Astrocyte of the cerebellum (primary cell): ENCODE results near the gene DPYD.

Experiments used
- DNase-seq: peaks from one replicate; pipeline ENCODE4 v3.0.0-alpha.2; 2011; ENCODE audit warnings: low read depth
- H3K4me3 ChIP-seq: 2 replicates; pipeline ENCODE4 v1.5.1; 2011; ENCODE audit warnings: mild to moderate bottlenecking, low read depth, low read length, moderate library complexity
- in situ Hi-C: cut with HindIII; loops from 2 replicates; pipeline ENCODE4 v1.10.0; 2017; ENCODE audit warnings: low sequenced_read_pairs
- TF ChIP-seq, protein P1 (sequence below): IDR thresholded peaks from 2 replicates; pipeline ENCODE4 v1.5.1; 2012; ENCODE audit warnings: low read length, low read depth, moderate library complexity, mild to moderate bottlenecking; ENCODE audit errors: missing control alignments

Gene DPYD

DNA sequence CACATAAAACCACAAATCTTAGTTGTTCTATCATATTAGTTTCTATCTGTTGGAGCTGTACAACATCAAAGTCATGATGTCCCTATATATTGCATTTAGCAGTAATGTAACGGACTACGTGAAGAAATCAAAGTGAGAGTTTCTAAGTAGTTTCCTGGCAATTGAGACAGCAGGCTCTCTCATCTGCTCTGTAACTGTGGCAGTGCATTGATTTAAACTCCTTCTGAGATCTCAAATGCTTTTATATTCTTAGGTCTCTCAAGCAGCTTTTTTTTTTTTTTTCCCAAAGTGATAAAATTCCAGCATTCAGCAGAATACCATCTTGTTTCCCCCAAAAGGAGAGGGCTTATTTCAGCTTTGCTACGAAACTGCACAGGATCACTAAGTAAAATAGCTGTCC lies 719.2 kb downstream of the DPYD start:
- no peak for DNase-seq
- TF ChIP-seq, protein P1, sequence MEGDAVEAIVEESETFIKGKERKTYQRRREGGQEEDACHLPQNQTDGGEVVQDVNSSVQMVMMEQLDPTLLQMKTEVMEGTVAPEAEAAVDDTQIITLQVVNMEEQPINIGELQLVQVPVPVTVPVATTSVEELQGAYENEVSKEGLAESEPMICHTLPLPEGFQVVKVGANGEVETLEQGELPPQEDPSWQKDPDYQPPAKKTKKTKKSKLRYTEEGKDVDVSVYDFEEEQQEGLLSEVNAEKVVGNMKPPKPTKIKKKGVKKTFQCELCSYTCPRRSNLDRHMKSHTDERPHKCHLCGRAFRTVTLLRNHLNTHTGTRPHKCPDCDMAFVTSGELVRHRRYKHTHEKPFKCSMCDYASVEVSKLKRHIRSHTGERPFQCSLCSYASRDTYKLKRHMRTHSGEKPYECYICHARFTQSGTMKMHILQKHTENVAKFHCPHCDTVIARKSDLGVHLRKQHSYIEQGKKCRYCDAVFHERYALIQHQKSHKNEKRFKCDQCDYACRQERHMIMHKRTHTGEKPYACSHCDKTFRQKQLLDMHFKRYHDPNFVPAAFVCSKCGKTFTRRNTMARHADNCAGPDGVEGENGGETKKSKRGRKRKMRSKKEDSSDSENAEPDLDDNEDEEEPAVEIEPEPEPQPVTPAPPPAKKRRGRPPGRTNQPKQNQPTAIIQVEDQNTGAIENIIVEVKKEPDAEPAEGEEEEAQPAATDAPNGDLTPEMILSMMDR, result no peak
- H3K4me3 ChIP-seq, result no peak overlapping the region
- in situ Hi-C loops, result no loop called here

DNA sequence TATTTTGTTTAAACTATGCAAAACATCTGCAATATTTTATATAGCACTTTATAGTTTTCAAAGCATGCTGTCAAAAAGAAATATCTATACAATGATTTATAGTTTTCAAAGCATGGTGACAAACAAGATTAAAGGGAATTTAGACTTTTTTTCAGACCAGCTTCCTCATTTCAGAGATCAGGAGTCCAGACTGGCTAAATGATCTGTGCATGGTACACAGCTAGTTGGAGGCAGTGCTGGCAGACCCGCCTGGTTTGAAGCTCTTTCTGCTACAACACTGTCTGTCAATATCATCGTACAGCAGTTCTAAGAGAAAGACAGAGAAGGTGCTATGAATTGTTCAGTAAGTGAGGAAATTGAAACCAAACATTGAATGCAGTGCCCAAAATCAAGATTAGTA lies 720.2 kb downstream of the DPYD start:
- no peak for DNase-seq
- TF ChIP-seq, protein P1, result no peak
- in situ Hi-C loops, result no loop called here
- no peak overlapping the region for H3K4me3 ChIP-seq

DNA sequence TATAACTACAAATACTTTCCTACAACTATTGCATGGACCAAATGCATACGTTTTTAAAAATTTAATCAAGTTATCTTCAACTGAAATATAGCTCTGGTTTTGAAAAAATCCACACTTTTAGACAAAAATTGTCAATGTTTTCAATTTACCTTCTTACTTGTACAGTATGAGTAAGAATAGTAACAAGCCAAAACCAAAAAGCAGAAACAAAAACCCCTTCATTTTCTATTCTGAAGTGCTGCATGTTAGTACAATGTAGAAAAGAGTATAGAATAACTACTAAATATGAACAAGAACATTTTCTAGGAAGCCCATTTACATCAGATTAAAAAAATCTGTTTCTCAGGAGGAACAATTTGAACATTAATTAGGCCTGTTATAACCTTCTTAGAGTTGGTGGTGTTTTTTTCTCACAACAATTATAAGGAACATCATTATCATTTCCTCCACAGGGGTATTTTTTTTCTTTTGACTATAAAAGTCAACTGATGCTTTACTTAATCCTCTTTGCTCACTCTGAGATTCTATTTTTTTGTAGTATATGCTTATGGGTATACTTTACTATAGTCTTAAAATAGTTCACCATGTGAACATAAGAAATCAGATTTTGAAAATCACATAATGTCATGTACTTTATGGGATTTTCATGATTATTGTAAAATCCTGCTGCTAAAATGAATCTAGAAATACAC lies 723.9 kb downstream of the DPYD start:
- DNase-seq, result no peak
- in situ Hi-C loops, result no loop called here

DNA sequence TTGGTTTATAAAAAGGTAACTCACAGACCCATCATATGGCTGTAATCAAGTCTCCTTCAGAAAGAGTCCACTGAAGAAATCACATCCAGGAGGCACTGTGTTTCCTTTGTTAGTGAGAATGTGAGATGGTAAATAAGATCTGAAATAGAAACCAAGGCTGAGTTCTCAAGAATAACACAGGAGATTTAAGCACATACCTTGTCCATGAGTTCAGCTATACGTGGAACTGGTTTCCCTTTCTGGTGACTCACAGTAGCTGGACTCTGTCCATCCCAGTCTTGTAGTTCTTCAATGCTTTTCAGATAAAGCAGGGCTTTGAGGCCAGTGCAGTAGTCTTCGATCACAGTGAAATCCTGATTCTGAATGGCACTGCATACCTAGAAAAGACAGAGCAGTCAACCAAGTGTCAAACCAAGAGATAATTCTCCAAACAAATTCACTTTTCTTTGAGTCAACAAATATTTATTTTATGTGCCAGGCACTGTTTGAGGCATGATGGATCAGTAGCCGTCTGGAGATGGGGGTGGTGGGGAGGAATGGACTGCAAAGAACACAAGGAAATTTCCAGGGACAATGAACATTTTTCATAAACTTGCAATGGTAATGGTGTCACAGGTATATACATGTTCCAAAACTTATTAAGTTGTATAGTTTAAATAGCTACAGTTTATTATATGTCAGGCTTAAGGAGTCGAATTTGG lies 727.8 kb downstream of the DPYD start:
- H3K4me3 ChIP-seq, result no peak overlapping the region
- TF ChIP-seq, protein P1, result peak; percentile 22
- in situ Hi-C loops, result no loop called here
- DNase-seq, result peak; percentile 97

More for the DNA sequence above, 723.9 kb downstream of the DPYD start:
- no peak overlapping the region for H3K4me3 ChIP-seq
- TF ChIP-seq, protein P1, result no peak

DNA sequence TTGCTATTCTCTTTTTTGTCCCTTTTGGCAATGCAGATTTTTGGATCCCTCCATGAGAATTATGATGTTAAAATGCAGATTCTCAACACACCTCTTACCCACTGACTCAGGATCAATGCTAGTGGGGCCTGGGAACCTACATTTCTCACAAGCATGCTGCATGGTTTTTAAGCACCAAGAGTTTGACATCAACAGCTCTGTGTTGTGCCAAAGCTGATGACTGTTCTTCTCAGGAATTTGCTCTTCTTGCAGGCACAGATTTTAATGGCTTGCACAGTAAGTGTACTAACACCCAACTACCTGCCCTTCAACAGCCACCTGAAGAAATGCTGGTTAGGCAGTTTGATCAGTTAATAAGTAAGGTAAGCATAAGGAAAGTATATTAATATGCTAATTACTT lies 730.5 kb downstream of the DPYD start:
- peak; percentile 15 for DNase-seq
- no peak overlapping the region for H3K4me3 ChIP-seq
- TF ChIP-seq, protein P1, result no peak
- in situ Hi-C loops, result no loop called here

DNA sequence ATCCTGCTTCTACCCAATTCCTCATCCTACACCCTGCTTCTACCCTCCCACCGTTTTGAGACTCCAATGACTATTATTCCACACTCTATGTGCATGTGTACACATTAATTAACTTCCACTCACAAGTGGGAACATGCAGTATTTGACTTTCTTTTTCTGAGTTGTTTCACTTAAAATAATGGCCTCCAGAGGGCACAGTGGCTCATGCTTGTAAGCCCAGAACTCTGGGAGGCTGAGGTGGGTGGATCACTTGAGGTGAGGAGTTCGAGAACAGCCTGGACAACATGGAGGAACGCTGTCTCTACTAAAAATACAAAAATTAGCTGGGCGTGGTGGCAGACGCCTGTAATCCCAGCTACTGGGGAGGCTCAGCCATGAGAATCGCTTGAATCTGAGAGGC lies 734.5 kb downstream of the DPYD start:
- no peak for DNase-seq
- in situ Hi-C loops, result no loop called here
- no peak overlapping the region for H3K4me3 ChIP-seq
- TF ChIP-seq, protein P1, result no peak
